Thymus (tissue), 11 donors: ENCODE results near the gene GRIN3A. TPM values are rescaled to one million over a fixed set of nuclear protein-coding genes. Genes with fewer than 3 reads are reported as not detected.

Experiments used
- DNase-seq, 9 donors: peaks; one replicate each; pipeline ENCODE4 v3.0.0-alpha.2; 2013; ENCODE audit warnings: low spot score in 9 of 9, low read depth in 6 of 9, missing footprints in 1 of 9
- H3K27ac ChIP-seq, 2 donors: one replicate each; pipeline ENCODE4 v1.5.1; 2013; ENCODE audit warnings: control low read depth in 1 of 2, low read depth in 1 of 2, low read length in 1 of 2, mild to moderate bottlenecking in 1 of 2, moderate library complexity in 1 of 2
- H3K27me3 ChIP-seq, 2 donors: one replicate each; pipeline ENCODE4 v1.5.1; 2013; ENCODE audit warnings: low read length in 1 of 2; ENCODE audit not compliant: control insufficient read depth in 2 of 2, insufficient read depth in 1 of 2
- H3K36me3 ChIP-seq, 2 donors: one replicate each; pipeline ENCODE4 v1.5.1; 2013; ENCODE audit warnings: low read length in 1 of 2, mild to moderate bottlenecking in 1 of 2, moderate library complexity in 1 of 2; ENCODE audit not compliant: control insufficient read depth in 2 of 2, insufficient read depth in 2 of 2
- H3K4me1 ChIP-seq, 2 donors: one replicate each; pipeline ENCODE4 v1.5.1; 2013; ENCODE audit warnings: low read length in 2 of 2; ENCODE audit not compliant: control insufficient read depth in 2 of 2, insufficient read depth in 2 of 2
- H3K4me3 ChIP-seq, 2 donors: one replicate each; pipeline ENCODE4 v1.5.1; 2013; ENCODE audit warnings: low read length in 2 of 2, control low read depth in 1 of 2, mild to moderate bottlenecking in 1 of 2
- H3K9me3 ChIP-seq, 2 donors: one replicate each; pipeline ENCODE4 v1.5.1; 2013; ENCODE audit warnings: low read length in 1 of 2, mild to moderate bottlenecking in 1 of 2; ENCODE audit not compliant: control insufficient read depth in 2 of 2, insufficient read depth in 1 of 2
- WGBS: extraction: QIAGEN DNeasy Blood & Tissue Kit; methylation state at CpG from one replicate; pipeline ENCODE4 v1.1.7; 2013; 5-methylcytosine and 5-hydroxymethylcytosine counted together
- polyA plus RNA-seq: library from polyadenylated mRNA; stranded (reverse); fragments of 200-250 nt; gene quantifications from one replicate; pipeline ENCODE4 v1.2.3, GENCODE V29; 2013
- total RNA-seq: library from RNA; stranded (reverse); fragments of 120-200 nt; gene quantifications from one replicate; pipeline ENCODE4 v1.2.4, GENCODE V29; 2013
- donor health status: healthy.

The GRIN3A gene
- total and polyA plus RNA-seq, 2 donors, result 0.09 to 0.14 TPM

GRCh38 chr9:101689039-101689438 lies 49.4 kb downstream of the GRIN3A start:
- H3K4me1 ChIP-seq, result no peaks in the 10 kb centered on the region
- DNase-seq, result no peak
- no peak overlapping the region for H3K27ac ChIP-seq
- 68% methylated on average over 2 of the region's 2 CpGs for WGBS
- no peaks in the 10 kb centered on the region for H3K27me3 ChIP-seq
- H3K9me3 ChIP-seq, result no peaks in the 10 kb centered on the region
- no peak overlapping the region for H3K4me3 ChIP-seq
- H3K36me3 ChIP-seq, result no peaks in the 10 kb centered on the region

GRCh38 chr9:101684665-101685064 lies 53.8 kb downstream of the GRIN3A start:
- no peak for DNase-seq
- no peaks in the 10 kb centered on the region for H3K27me3 ChIP-seq
- 88% methylated on average over 2 of the region's 2 CpGs for WGBS
- H3K4me3 ChIP-seq, result no peak overlapping the region
- H3K4me1 ChIP-seq, result no peaks in the 10 kb centered on the region
- H3K27ac ChIP-seq, result no peak overlapping the region
- no peaks in the 10 kb centered on the region for H3K36me3 ChIP-seq
- no peaks in the 10 kb centered on the region for H3K9me3 ChIP-seq

GRCh38 chr9:101683236-101683635 lies 55.2 kb downstream of the GRIN3A start:
- Histone ChIP-seq H3K27me3 (no peaks in the 10 kb centered on the region), H3K27ac (no peak overlapping the region), H3K4me1 (no peaks in the 10 kb centered on the region), H3K4me3 (no peak overlapping the region), H3K9me3 (no peaks in the 10 kb centered on the region), H3K36me3 (no peaks in the 10 kb centered on the region)
- DNase-seq, result no peak
- 94% methylated on average over 2 of the region's 2 CpGs for WGBS

DNA sequence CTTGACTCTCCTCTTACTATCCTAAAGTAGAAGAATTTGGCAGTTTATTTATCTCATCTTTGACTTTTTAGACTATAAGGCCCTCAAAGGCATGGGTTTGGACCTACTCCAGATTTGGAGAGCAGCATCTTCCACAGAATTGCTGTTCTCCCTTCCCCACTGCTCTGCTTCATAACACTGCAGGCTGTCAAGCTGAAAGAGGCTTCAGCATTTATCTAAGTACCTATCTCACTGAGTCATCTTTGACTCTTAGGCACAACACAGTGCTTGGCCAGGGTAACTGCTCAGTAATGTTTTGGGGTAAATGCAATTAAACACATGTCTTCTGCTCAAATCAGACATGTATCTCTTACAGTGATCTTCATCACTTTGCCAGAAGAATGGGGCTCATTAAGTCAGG lies 60.6 kb downstream of the GRIN3A start:
- Histone ChIP-seq H3K4me3 (no peak overlapping the region), H3K9me3 (no peaks in the 10 kb centered on the region), H3K36me3 (no peaks in the 10 kb centered on the region), H3K27ac (no peak overlapping the region), H3K4me1 (no peaks in the 10 kb centered on the region), H3K27me3 (no peaks in the 10 kb centered on the region)
- no peak for DNase-seq

GRCh38 chr9:101675341-101675740 lies 63.1 kb downstream of the GRIN3A start:
- no peak for DNase-seq
- Histone ChIP-seq H3K4me1 (no peaks in the 10 kb centered on the region), H3K36me3 (no peaks in the 10 kb centered on the region), H3K27me3 (no peaks in the 10 kb centered on the region), H3K27ac (no peak overlapping the region), H3K9me3 (no peaks in the 10 kb centered on the region), H3K4me3 (no peak overlapping the region)
- WGBS, result 78% methylated on average over 1 of the region's 1 CpG

DNA sequence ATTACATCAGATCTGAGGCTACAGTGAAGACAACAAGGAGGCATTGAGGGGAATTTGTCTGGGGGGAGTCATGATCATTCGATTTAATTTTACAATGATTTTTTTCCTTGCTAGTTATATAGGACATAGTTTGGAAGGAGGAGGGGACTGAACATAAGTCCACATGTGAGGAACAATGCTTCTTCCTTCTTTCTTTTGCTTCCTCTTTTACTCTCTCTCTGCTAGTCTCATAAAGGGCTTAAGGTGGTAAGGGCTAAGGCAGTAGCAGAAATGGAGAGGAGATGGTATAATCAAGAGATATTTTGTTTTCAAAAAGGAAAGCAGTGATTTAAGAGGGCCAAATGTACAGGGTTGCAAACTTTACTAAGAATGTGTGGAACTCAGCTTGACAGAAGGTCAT lies 64.3 kb downstream of the GRIN3A start:
- 89% methylated on average over 1 of the region's 1 CpG for WGBS
- no peaks in the 10 kb centered on the region for H3K4me1 ChIP-seq
- no peak overlapping the region for H3K4me3 ChIP-seq
- no peaks in the 10 kb centered on the region for H3K36me3 ChIP-seq
- no peaks in the 10 kb centered on the region for H3K9me3 ChIP-seq
- no peak overlapping the region for H3K27ac ChIP-seq
- H3K27me3 ChIP-seq, result no peaks in the 10 kb centered on the region
- no peak for DNase-seq

- WGBS, result 94% methylated on average over 2 of the region's 2 CpGs
- H3K36me3 ChIP-seq, result no peaks in the 10 kb centered on the region
- no peak for DNase-seq
- H3K27me3 ChIP-seq, result no peaks in the 10 kb centered on the region
- H3K27ac ChIP-seq, result no peak overlapping the region
- no peaks in the 10 kb centered on the region for H3K9me3 ChIP-seq
- no peaks in the 10 kb centered on the region for H3K4me1 ChIP-seq
- no peak overlapping the region for H3K4me3 ChIP-seq
Observed at GRCh38 chr9:101673642-101674041, 64.8 kb downstream of the GRIN3A start.

DNA sequence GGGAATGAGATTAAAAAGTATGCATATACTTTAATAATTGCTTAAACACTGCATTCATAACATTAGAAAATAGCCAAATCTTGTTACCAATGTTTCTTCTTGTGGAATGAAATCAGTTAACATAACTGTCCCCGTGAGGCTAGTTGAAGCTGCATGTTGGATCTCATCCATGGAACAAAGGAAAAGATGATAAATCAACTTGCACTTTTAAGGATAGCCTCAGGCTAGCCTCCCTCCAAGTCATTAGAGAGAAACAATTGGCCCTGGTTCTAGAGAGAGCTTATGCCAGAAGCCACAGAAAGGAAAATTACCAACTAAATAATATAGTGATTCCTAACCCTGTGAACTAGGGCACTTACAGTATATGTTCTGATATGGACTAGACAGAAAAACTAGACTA lies 66.9 kb downstream of the GRIN3A start:
- Histone ChIP-seq H3K4me3 (no peak overlapping the region), H3K9me3 (no peaks in the 10 kb centered on the region), H3K27ac (no peak overlapping the region), H3K27me3 (no peaks in the 10 kb centered on the region), H3K36me3 (no peaks in the 10 kb centered on the region), H3K4me1 (no peaks in the 10 kb centered on the region)
- 93% methylated on average over 1 of the region's 1 CpG for WGBS
- no peak for DNase-seq

DNA sequence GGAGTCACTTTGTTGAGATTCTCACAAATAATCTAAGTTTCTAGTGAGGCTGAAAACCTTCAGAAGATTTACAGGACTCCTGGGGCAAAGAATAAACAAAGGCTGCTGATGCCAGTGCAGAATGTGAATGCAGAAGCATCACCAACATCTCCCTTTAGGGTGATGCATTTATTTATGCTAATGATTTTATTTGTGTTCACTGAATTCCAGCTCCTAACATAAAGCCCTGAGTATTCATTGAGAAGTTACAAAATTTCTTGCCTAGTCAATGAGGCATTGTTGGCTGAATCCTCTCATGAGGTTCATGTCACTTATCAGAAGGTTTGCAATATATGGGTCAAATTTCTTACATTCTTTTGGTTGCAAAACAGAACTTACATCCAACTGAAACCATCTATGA lies 70.0 kb downstream of the GRIN3A start:
- Histone ChIP-seq H3K36me3 (no peaks in the 10 kb centered on the region), H3K4me3 (no peak overlapping the region), H3K4me1 (no peaks in the 10 kb centered on the region), H3K27ac (no peak overlapping the region), H3K9me3 (no peaks in the 10 kb centered on the region), H3K27me3 (no peaks in the 10 kb centered on the region)
- no peak for DNase-seq

DNA sequence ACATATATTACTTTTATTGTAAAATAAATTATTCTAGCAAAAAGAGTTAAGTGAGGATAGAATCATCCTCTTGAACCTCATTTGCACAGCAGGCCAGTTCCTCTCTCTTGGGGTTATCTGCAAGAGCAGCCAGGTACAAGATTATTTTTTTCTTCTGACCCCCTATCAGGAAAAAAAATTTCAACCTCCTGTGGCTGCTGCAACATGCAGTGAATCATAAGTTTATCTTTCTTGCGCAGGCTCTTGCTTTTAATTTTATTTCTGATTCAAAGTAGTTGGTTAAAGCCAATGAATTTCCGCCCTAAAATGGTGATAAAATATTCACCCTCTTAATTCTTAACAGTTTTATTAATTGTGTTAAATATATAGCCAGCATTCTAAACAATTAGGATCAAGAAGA lies 74.0 kb downstream of the GRIN3A start:
- no peak for DNase-seq
- H3K27me3 ChIP-seq, result no peaks in the 10 kb centered on the region
- no peaks in the 10 kb centered on the region for H3K9me3 ChIP-seq
- 87% methylated on average over 2 of the region's 2 CpGs for WGBS
- no peaks in the 10 kb centered on the region for H3K36me3 ChIP-seq
- no peaks in the 10 kb centered on the region for H3K4me1 ChIP-seq
- H3K4me3 ChIP-seq, result no peak overlapping the region
- H3K27ac ChIP-seq, result no peak overlapping the region
